NK-92 treated with Interleukin-12 subunit alpha and Interleukin-12 subunit beta, amount 100 ng/mL, for 24 hours (cell line): Measurements from ENCODE around the gene ELP5.
A peak's percentile ranks its signal among the peaks of the same experiment; 100 is the strongest.

Experiments used
- DNase-seq: peaks from one replicate; lab custom pipeline; 2025; lab: John Stamatoyannopoulos, UW

Gene ELP5

GRCh38 chr17:7219229-7219811 is 32.7 kb upstream of the ELP5 start:
- no peak for DNase-seq

GRCh38 chr17:7219812-7220592 is 32.0 kb upstream of the ELP5 start, which contains the start of the genes ACADVL and DLG4:
Gene ACADVL (plus strand): TSS chr17:7219938. CDS start chr17:7219985, 47 bp downstream.
Gene DLG4 (minus strand): TSS chr17:7219836.
- peak; percentile 60 for DNase-seq

DNA sequence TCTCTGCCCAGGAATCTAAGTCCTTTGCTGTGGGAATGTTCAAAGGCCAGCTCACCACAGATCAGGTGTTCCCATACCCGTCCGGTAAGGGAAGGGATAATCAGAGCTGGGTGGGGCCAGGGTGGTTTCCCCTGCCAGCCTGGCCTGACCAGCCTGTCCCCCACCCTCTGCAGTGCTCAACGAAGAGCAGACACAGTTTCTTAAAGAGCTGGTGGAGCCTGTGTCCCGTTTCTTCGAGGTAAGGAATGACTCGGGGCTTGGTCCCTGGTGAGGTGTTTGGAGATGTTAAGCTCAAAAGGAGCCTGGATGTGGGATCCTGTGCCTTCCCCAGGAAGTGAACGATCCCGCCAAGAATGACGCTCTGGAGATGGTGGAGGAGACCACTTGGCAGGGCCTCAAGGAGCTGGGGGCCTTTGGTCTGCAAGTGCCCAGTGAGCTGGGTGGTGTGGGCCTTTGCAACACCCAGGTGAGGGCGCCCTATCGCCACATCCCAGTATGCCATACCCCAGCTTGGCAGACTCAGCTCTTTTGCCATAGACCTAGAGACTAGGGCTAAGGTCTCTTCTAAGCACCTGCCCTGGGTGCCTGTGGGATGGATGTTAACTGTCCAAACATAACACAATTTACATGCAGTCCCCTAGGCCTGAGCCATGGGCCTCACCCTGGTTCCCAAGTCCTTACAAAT is 31.3 kb upstream of the ELP5 start:
- no peak for DNase-seq

- DNase-seq: no peak
Measured at GRCh38 chr17:7221278-7222092, 30.5 kb upstream of the ELP5 start.

GRCh38 chr17:7222093-7222971 is 29.7 kb upstream of the ELP5 start:
- no peak for DNase-seq

DNA sequence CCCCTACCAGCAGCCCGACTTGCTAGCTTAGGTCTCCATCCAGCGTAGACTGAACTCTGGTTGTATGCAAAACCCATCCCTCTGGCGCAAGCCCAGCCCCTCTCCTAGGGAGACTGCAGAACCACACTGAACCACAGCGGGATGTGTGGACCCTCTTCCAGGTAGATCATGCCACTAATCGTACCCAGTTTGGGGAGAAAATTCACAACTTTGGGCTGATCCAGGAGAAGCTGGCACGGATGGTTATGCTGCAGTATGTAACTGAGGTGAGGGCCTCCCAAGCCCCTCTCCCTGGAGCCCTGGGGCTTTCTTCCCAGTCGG is 29.1 kb upstream of the ELP5 start:
- DNase-seq: no peak

GRCh38 chr17:7223375-7223774 is 28.6 kb upstream of the ELP5 start:
- no peak for DNase-seq

GRCh38 chr17:7224110-7224509 is 27.9 kb upstream of the ELP5 start:
- DNase-seq: no peak

DNA sequence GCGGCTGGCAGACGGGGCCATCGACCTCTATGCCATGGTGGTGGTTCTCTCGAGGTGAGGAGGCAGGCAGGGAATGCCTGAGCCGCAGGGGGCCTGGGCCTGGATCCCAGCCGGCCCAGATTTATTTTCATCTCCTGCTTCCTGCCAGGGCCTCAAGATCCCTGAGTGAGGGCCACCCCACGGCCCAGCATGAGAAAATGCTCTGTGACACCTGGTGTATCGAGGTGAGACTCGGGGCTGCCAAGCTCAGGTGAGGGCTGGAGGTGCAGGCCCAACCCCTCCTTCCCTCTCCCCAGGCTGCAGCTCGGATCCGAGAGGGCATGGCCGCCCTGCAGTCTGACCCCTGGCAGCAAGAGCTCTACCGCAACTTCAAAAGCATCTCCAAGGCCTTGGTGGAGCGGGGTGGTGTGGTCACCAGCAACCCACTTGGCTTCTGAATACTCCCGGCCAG is 27.3 kb upstream of the ELP5 start:
- no peak for DNase-seq

- no peak for DNase-seq
Measured at GRCh38 chr17:7225711-7226331, 26.2 kb upstream of the ELP5 start.

DNA sequence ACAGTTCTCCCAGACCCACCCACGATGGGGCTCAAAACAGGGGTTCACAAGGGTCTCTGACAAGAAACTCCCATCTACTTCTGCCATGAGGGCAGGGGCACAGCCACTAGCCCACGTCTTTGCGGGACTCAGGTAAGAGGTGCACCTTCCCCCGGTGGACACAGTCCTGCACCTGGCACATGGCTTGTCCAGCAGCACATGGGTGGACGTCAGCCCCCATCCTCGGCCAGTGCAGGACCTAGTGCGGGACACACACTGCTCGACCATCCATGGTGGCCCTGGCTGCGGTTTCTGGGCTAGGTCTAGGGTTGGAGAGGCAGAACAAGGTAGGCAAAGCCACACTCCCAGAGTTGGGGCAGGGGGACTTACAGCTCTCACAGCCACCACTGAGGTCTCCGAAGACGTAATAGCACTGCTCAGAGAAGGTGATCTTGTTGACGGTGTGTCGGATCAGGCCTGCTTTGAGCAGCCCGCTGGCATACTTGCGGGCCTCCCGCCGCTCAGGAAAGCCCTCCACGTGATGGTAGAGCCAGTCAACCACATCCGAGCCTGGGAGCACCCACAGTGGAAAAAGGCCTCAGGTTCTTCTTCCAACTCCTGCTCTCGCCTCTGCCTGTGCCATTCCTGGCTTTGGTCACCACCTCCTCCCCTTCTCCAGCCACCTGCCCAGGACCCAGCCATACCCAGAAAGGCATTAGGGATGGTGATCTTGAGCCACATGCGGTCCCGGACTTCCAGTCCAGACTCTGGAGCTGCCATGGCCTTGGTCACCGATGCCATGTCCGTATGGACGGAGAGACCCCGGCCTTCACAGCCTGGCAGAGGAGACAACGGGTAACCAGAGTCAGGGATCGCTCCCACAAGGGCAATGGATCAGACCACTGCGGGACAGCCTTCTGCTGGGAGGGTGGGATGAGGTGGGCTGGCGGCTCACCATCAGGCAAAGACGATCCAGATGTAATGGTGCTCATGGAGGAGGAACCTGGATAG is 25.0 kb upstream of the ELP5 start:
- DNase-seq: no peak

GRCh38 chr17:7228920-7229319 is 23.1 kb upstream of the ELP5 start:
- no peak for DNase-seq

GRCh38 chr17:7229504-7229903 is 22.5 kb upstream of the ELP5 start:
- no peak for DNase-seq

DNA sequence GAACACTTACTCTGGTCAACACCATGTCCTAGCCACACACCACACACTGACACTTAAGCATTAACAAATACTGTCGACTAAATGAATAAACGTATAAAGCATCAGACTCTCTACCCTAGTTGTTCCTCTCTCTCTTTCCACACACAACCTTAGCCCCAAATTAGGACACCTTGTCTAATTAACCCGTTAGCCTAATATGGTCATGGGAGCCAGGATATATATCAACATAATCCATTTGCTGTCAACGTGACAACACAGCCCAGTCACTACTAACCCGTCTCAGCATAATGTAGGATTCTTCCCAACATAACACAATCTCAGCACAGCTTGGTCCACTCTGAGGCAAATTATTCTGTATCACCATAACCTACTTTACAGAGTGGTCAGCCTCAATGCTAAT is 19.9 kb upstream of the ELP5 start:
- DNase-seq: no peak

DNA sequence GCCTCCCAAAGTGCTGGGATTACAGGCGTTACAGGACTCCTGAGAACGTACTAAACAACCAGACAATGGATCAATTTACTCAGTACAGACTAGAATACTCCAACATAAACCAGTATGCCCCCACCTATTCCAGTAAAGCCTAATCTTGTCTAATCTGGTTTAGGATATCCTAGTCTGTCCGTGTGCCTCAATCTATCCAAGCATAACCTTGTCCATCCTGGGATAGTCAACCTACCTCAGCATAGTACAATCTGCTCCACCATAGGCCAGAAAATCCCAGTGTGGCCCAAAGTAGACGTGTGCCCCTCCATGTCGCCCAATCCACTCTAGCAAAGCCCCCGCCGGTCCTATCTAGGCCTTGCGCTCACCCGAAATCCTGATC is 18.3 kb upstream of the ELP5 start:
- DNase-seq: no peak

DNA sequence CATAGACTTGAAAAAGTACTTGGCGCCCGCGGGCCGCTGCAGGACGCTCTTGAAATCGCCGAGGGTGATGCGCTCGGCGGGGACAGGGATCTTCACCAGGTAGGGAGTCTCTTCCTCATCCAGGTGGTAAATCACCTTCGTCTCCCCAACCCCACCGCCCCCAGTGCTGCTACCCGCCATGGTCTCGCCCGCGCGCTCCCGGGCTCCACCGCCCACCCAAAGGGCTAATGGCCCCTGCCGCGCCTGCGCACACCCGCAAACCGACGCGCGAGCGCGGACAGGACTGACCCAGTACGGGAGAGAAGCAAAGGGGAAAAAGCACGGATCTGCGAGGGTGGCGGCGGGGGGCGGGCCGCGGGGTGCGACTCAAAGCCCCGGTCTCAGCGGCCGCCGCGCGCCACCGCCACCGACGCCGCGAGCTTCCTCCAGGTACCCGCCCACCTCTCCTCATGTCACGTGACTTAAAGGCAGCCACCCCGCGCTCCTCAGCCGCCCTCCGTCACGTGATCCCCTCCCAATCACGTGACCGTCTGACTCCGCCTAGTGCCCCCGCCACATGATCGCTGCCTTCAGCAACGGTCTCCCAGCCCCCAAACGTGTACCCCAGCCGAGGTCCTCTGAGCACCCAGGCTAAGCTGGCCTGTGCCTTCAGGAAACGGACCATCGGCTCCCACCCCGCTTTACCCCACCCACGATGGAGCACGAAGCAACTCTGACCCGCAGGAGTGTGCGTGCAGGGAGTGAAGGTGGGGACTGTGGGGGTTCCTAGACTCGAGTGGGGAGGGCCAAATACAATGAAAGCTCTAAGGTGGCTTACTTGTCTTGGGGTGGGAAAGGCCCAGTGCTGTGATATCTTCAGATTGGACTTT is 17.7 kb upstream of the ELP5 start, which contains the start of gene DVL2:
Gene DVL2, minus strand, starts transcription at position 435 of the 869 bp plus-strand sequence. Its CDS starts 255 bp downstream, at position 180.
- DNase-seq: peak; percentile 81

GRCh38 chr17:7235693-7236665 is 16.0 kb upstream of the ELP5 start:
- no peak for DNase-seq
